ENCODE measurements around the gene SPIN2B. TPM values are rescaled to one million over a fixed set of nuclear protein-coding genes. Genes with fewer than 3 reads are reported as not detected.
"Not testable (repeated sequence)": the region's sequence is repeated elsewhere in the genome, so short reads cannot be mapped to it uniquely, and the experiment has no call there.

Gene SPIN2B
- total and polyA plus RNA-seq, 8 donors = 3.1 to 8.7 (median 4.5) TPM

GRCh38 chrX:57137501-57137900, 16.2 kb upstream of the SPIN2B start:
- H3K4me3 ChIP-seq = peak overlapping the region in 1 of 4 donors; percentile 18

DNA sequence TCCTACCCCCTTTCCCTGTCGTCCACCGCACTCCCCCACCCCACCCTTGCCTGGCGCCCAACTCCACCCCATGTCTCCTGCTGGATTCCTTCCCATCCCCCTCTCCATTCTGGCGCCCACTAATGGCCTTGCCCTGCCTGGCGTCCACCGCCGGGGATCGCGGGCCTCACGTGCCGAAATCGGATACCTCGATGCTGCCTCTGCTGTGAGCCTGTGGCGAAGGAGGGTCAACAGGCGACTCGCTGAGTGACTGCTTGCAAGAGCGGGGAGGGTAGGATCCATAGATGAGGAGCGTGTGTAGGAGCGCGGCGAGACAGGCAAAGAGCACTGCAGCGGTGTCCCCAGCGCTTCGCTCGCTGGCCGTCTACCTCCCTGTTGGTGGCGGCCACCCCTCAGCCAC, 15.7 kb upstream of the SPIN2B start, which contains the start of gene SPIN2A:
Gene SPIN2A, minus strand, starts transcription at position 325 of the 400 bp plus-strand sequence. CDS start 800 bp downstream, outside the sequence.
- 34 to 44% methylated on average over 26 to 27 of the region's 27 CpGs for WGBS, 2 donors
- FAIRE-seq; intact Hi-C loops (cut with DNase I); H3K9me3 ChIP-seq; H3K36me3 ChIP-seq; H3K4me1 ChIP-seq; H3K27me3 ChIP-seq; H3K27ac ChIP-seq: not testable (repeated sequence)
- H3K4me3 ChIP-seq = peak within 1 kb of the TSS in 1 of 4 donors; percentile 18
- peak; percentile 48 to 62 (median 56) for ATAC-seq
- peak in 1 of 6 donors; percentile 20 for DNase-seq

More at GRCh38 chrX:57137501-57137900, 16.2 kb upstream of the SPIN2B start:
- DNase-seq (no peak), FAIRE-seq (no peak), ATAC-seq (peak in 2 of 4 donors; percentile 26 to 40)
- Histone ChIP-seq H3K27ac (no peak overlapping the region), H3K27me3 (no peaks in the 10 kb centered on the region), H3K9me3 (no peaks in the 10 kb centered on the region), H3K36me3 (no peaks in the 10 kb centered on the region), H3K4me1 (no peaks in the 10 kb centered on the region)
- TF ChIP-seq, protein P1, sequence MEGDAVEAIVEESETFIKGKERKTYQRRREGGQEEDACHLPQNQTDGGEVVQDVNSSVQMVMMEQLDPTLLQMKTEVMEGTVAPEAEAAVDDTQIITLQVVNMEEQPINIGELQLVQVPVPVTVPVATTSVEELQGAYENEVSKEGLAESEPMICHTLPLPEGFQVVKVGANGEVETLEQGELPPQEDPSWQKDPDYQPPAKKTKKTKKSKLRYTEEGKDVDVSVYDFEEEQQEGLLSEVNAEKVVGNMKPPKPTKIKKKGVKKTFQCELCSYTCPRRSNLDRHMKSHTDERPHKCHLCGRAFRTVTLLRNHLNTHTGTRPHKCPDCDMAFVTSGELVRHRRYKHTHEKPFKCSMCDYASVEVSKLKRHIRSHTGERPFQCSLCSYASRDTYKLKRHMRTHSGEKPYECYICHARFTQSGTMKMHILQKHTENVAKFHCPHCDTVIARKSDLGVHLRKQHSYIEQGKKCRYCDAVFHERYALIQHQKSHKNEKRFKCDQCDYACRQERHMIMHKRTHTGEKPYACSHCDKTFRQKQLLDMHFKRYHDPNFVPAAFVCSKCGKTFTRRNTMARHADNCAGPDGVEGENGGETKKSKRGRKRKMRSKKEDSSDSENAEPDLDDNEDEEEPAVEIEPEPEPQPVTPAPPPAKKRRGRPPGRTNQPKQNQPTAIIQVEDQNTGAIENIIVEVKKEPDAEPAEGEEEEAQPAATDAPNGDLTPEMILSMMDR (IDR thresholded peaks at IDR 0.05) = no peak
- intact Hi-C loops (cut with DNase I) = no loop called here
- 48 to 61% methylated on average over 1 of the region's 1 CpG for WGBS, 2 donors

GRCh38 chrX:57136589-57136988, 15.2 kb upstream of the SPIN2B start:
- H3K27ac ChIP-seq; FAIRE-seq; H3K27me3 ChIP-seq; H3K4me3 ChIP-seq; H3K9me3 ChIP-seq; H3K36me3 ChIP-seq; intact Hi-C loops (cut with DNase I); H3K4me1 ChIP-seq; DNase-seq: not testable (repeated sequence)
- 75 to 92% methylated on average over 1 of the region's 3 CpGs for WGBS, 2 donors
- peak in 2 of 4 donors; percentile 18 to 28 for ATAC-seq

GRCh38 chrX:57135287-57135686, 13.9 kb upstream of the SPIN2B start:
- no peaks in the 10 kb centered on the region for H3K36me3 ChIP-seq
- intact Hi-C loops (cut with DNase I) = no loop called here
- 78 to 97% methylated on average over 3 of the region's 3 CpGs for WGBS, 2 donors
- no peaks in the 10 kb centered on the region for H3K4me1 ChIP-seq
- H3K4me3 ChIP-seq = no peak overlapping the region
- TF ChIP-seq, protein P1 (IDR thresholded peaks at IDR 0.05) = no peak
- H3K27ac ChIP-seq = no peak overlapping the region
- DNase-seq (no peak), ATAC-seq (no peak), FAIRE-seq (no peak)
- no peaks in the 10 kb centered on the region for H3K27me3 ChIP-seq
- H3K9me3 ChIP-seq = no peaks in the 10 kb centered on the region

GRCh38 chrX:57134702-57135101, 13.4 kb upstream of the SPIN2B start:
- TF ChIP-seq, protein P1 (IDR thresholded peaks at IDR 0.05) = no peak
- FAIRE-seq (no peak), ATAC-seq (no peak), DNase-seq (no peak)
- WGBS, 2 donors = 81 to 97% methylated on average over 3 of the region's 3 CpGs
- intact Hi-C loops (cut with DNase I) = no loop called here
- H3K4me1 ChIP-seq = no peaks in the 10 kb centered on the region
- no peaks in the 10 kb centered on the region for H3K27me3 ChIP-seq
- H3K36me3 ChIP-seq = no peaks in the 10 kb centered on the region
- H3K4me3 ChIP-seq = no peak overlapping the region
- no peak overlapping the region for H3K27ac ChIP-seq
- no peaks in the 10 kb centered on the region for H3K9me3 ChIP-seq

- H3K4me1 ChIP-seq = no peaks in the 10 kb centered on the region
- 67 to 94% methylated on average over 4 of the region's 4 CpGs for whole genome bisulfite sequencing, 2 donors
- ATAC-seq (no peak), FAIRE-seq (no peak), DNase-seq (no peak)
- H3K9me3 ChIP-seq = no peaks in the 10 kb centered on the region
- H3K27me3 ChIP-seq = no peaks in the 10 kb centered on the region
- intact Hi-C loops (cut with DNase I) = no loop called here
- no peak overlapping the region for H3K27ac ChIP-seq
- no peaks in the 10 kb centered on the region for H3K36me3 ChIP-seq
- TF ChIP-seq, protein P1 (IDR thresholded peaks at IDR 0.05) = no peak
- no peak overlapping the region for H3K4me3 ChIP-seq
Observed at GRCh38 chrX:57133706-57134105, 12.4 kb upstream of the SPIN2B start.

GRCh38 chrX:57133284-57133683, 11.9 kb upstream of the SPIN2B start:
- ATAC-seq; H3K4me3 ChIP-seq; H3K4me1 ChIP-seq; FAIRE-seq; H3K9me3 ChIP-seq; DNase-seq; intact Hi-C loops (cut with DNase I); H3K27ac ChIP-seq; H3K27me3 ChIP-seq; H3K36me3 ChIP-seq: not testable (repeated sequence)
- 55 to 58% methylated on average over 4 of the region's 4 CpGs for WGBS, 2 donors
